Stimulated activated naive CD8-positive, alpha-beta T cell treated with anti-CD3 and anti-CD28 coated beads, Interleukin-15, amount 100 ng/mL, for 72 hours (primary cell): ENCODE results near the gene NKX2-3.

Source experiments
- ATAC-seq: fragments of 150-1000 bp; cut with Tn5 transposase; 2 replicates; pipeline ENCODE4 v1.10.0; 2021; ENCODE audit warnings: mild to moderate bottlenecking, moderate library complexity
- DNase-seq, 2 donors: peaks; one replicate each; pipeline ENCODE4 v3.0.0; 2021 to 2022
- H3K27ac Mint-ChIP-seq, 2 donors: one replicate each; pipeline ENCODE4 v1.8.0; 2022; ENCODE audit warnings: mild to moderate bottlenecking in 2 of 2, mixed read lengths in 2 of 2, moderate library complexity in 2 of 2
- H3K27me3 Mint-ChIP-seq: one replicate; pipeline ENCODE4 v1.8.0; 2022; ENCODE audit warnings: mixed read lengths
- H3K4me1 Mint-ChIP-seq: one replicate; pipeline ENCODE4 v1.8.0; 2022; ENCODE audit warnings: mild to moderate bottlenecking, mixed read lengths
- H3K4me3 Mint-ChIP-seq, 2 donors: one replicate each; pipeline ENCODE4 v1.8.0; 2022; ENCODE audit warnings: mild to moderate bottlenecking in 2 of 2, mixed read lengths in 2 of 2, moderate library complexity in 1 of 2
- H3K9me3 Mint-ChIP-seq, 2 donors: one replicate each; pipeline ENCODE4 v1.8.0; 2022; ENCODE audit warnings: mixed read lengths in 2 of 2

NKX2-3 gene

DNA sequence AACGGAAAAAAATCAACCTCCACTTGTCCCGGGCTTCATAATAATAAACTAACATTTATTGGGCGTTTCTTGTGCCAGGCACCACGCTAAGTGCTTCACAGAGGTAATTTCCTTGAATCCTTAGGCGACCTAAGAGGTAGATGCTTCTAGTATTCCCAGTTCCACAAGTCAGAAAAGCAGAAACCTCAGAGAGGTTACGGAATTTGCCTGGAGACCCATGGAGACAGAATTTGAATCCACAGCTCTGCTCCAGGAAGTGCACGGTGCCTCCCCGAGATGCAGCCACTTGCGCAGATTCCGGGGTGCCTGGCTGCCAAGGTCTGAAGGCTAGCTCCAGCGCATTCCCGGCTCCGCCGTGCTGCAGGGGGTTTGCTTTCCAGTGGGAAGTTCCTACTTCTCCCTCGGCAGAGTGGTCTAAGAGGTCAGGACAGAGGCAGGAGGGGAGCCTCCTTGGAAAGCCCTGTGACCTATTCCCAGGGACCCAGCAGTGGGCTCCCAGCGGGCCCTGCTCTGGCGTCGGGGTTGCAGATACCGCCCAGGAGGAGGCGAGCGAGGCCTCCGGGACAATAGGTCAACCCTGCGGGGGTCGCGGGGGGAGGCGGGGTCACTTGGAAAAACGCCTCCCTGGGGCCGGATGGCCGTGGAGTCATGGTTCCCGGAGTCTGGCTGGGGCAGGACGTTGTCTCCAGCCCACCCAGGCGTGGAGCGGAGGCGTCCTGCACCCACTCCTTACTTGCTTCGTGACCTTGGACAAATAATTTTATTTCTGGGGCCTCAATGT, 10.1 kb upstream of the NKX2-3 start:
- ATAC-seq, result no peak
- Mint-ChIP-seq H3K9me3 (no peaks in the 10 kb centered on the region), H3K4me1 (peaks cover 19% of the 10 kb centered on the region), H3K27ac (no peak overlapping the region), H3K27me3 (peaks cover 87% of the 10 kb centered on the region), H3K4me3 (peak overlapping the region; percentile 75 to 86)
- DNase-seq, result no peak

DNA sequence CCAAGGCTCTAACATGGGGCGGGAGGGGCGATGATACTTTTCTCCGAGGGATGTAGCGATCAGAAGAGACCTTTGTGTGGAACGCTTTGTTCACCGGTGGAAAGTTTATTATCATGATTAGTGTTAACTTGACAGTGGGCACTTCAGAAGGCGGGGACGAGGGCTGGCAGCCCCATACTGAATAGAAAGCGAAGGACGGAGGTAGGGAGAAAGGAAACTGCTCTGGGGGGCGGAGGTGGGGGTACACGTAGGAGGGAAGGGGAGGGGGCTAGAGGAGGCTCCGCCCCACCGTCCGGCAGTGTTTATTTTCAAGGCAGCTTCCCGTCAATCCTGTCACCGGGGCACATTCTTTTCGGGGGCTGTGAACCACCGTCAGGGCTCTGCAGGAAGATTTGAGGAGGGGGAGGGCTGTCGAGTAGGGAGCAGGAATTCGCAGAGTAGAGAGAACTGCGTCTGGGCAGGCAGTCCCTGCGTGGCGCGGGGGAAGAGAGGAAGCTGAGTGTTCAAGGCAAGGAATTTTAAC, 9.4 kb upstream of the NKX2-3 start:
- H3K9me3 Mint-ChIP-seq, result no peaks in the 10 kb centered on the region
- DNase-seq (no peak), ATAC-seq (no peak)
- peak overlapping the region in 1 of 2 donors; percentile 55 for H3K27ac Mint-ChIP-seq
- H3K4me1 Mint-ChIP-seq, result peaks cover 25% of the 10 kb centered on the region
- H3K4me3 Mint-ChIP-seq, result peak overlapping the region; percentile 75 to 86
- H3K27me3 Mint-ChIP-seq, result peaks cover 94% of the 10 kb centered on the region

DNA sequence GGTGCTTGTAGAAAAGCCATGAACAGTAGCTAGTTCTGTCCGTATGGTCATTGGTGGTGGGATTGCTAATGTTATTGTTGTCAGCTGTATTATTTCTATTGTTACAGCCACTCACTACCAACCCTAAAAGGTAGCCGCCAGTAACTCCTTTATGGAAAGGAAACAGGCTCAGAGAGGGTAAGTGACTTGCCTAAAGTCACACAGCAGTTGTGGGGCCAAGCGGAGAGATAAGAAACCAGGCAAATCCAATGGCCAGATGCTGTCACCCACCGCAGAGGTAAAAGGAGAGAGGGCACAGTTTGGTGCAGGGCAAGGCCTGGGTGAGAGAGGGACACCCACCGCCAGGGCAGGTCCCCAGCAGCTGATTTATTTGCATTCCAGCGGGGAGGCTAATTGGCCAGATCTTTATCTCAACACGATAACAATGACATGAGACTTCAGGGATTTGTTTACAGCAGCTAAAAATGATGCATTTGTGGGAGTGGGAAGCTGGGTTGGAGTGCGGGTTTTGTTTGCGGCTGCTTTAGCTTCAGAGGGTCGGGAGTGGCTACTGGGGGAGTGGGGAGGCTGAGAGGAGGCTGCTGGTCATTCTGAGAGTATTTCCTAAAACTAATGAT, 8.6 kb upstream of the NKX2-3 start:
- ATAC-seq, result no peak
- H3K27me3 Mint-ChIP-seq, result peaks cover 99% of the 10 kb centered on the region
- H3K4me1 Mint-ChIP-seq, result peaks cover 31% of the 10 kb centered on the region
- H3K27ac Mint-ChIP-seq, result no peak overlapping the region
- DNase-seq, result no peak
- H3K4me3 Mint-ChIP-seq, result no peak overlapping the region
- H3K9me3 Mint-ChIP-seq, result no peaks in the 10 kb centered on the region

DNA sequence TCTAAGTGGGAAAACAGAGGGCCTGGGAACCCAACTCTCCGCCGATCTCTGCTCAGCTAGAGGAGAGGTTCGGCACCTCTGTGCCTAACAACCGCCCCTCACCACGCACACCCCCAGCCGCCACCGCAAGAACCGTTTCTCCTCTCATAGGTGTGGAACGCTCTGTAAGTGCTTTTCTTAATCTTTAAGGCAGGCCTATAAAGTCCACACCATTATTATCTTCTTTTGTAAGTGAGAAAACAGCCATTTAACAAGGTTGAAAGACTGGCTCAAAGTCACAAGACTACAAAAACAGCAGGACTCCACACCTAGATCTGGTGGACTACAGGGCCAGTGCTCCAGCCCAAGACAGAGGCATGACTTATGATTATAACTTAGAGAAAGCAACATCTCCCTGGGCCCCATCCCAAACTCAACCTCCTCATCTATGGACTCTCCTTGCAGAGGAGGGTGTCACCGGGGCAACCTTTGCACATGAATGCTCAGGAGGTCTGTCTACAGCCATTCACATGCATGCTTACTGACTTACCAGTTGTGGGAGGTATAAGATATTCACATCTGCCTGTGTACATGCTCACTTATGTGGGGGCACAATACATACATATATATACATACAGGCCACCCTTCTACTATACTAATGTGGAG, 7.9 kb upstream of the NKX2-3 start:
- Mint-ChIP-seq H3K9me3 (no peaks in the 10 kb centered on the region), H3K27me3 (peaks cover 99% of the 10 kb centered on the region), H3K4me3 (no peak overlapping the region), H3K4me1 (peaks cover 36% of the 10 kb centered on the region), H3K27ac (no peak overlapping the region)
- ATAC-seq, result no peak
- no peak for DNase-seq

DNA sequence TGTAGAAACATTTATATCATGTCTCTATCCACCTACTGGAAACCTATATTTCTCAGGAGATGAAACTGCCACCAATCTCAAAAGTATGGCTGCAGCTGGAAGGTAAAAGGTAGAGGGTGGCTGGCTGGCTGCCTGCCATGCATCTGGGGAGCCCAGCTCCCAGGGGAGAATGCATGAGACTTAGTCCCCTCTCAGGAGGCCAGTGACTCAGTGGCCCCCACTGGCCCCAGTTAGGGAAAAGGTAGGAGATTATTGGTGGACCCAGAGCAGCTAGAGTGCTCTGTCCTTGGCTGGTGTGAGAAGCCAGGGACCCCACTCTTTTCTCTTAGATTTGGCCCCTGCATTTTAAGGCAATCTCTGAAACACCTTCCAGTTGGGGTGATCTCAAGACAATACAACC, 6.8 kb upstream of the NKX2-3 start:
- no peaks in the 10 kb centered on the region for H3K9me3 Mint-ChIP-seq
- H3K4me1 Mint-ChIP-seq, result peaks cover 37% of the 10 kb centered on the region
- H3K27ac Mint-ChIP-seq, result no peak overlapping the region
- peaks cover 99% of the 10 kb centered on the region for H3K27me3 Mint-ChIP-seq
- H3K4me3 Mint-ChIP-seq, result no peak overlapping the region
- ATAC-seq, result no peak
- no peak for DNase-seq

DNA sequence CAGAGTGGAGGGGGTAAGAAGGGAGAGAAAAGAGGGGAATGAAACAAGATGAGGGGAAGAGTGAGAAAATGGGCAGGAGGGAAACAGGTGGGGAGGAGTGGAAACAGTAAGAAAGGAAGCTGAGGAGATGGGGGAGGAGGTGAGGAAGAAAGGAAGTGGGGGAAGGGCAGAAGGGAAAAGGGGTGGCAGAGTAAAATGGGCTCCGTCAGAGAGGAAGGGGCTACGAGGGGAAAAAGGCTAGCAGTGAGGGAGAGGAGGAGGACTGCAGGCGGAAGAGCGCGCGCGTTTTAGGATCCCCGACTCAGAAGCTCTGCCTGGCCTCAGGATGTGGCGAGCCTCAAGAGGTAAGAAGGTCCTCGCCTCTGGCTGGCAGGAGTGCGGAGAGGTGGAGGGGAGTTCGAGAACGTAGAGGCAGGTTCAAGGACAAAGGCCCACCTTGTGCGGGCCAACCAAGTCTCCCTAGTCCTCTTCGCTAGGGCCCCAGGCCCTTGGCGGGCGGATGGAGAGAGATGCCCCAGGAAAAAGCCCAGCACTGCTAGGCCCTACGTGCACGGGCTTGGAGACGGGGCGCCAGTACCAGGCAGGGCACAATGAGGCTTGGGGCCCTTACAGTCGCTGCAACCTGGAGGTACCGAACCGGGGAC, 5.8 kb upstream of the NKX2-3 start:
- H3K27ac Mint-ChIP-seq, result no peak overlapping the region
- no peak overlapping the region for H3K4me3 Mint-ChIP-seq
- ATAC-seq, result peak; percentile 10
- no peaks in the 10 kb centered on the region for H3K9me3 Mint-ChIP-seq
- H3K27me3 Mint-ChIP-seq, result peaks cover 99% of the 10 kb centered on the region
- H3K4me1 Mint-ChIP-seq, result peaks cover 44% of the 10 kb centered on the region
- no peak for DNase-seq

DNA sequence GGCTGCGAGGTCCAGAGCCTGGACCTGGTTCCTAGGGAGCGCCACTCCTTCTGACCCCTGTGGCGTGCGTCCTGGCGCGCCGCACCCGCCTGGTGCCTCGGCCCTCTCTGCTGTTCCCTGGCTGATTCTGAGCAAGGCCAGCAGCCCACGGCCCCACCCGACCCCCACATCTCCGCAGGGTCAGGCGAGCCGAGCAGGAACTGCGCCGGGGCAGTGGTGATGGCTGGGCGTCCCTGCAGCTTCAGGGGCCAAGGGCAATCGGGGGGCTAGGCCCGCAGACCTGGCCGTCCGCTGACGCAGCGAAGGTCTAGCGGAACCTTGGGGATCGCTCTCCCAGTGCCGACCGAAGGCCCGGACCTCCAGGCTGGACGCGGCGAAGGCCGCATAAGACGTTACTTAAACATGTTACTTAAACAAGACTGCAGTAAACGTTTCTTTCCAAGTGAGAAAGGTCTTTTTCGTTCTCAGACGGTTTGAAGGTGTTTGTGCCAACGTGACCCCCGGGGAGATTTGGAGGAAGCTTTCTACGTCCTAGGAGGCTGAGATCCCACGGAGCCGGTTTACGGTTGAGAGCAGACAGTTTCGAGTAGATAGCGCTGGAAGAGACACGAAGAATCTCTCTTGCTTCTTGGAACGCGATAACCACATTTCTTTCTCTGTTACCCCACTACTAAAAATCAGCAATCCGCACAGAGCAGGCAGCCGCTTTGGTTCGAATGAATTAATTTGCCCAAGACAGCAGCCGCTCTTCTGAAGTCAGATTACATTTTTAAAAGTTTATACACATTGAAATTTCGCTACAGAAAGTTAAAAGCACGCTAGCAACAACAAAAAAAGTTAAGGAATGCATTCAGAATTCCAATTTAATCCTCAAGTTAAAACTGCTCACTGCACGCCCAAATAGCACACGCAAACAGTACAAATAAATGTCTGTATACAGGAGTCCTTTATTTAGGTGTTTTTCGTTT, 4.9 kb upstream of the NKX2-3 start:
- peaks cover 52% of the 10 kb centered on the region for H3K4me1 Mint-ChIP-seq
- no peaks in the 10 kb centered on the region for H3K9me3 Mint-ChIP-seq
- H3K4me3 Mint-ChIP-seq, result no peak overlapping the region
- DNase-seq (no peak), ATAC-seq (peak; percentile 15)
- H3K27ac Mint-ChIP-seq, result no peak overlapping the region
- H3K27me3 Mint-ChIP-seq, result peaks cover 99% of the 10 kb centered on the region

DNA sequence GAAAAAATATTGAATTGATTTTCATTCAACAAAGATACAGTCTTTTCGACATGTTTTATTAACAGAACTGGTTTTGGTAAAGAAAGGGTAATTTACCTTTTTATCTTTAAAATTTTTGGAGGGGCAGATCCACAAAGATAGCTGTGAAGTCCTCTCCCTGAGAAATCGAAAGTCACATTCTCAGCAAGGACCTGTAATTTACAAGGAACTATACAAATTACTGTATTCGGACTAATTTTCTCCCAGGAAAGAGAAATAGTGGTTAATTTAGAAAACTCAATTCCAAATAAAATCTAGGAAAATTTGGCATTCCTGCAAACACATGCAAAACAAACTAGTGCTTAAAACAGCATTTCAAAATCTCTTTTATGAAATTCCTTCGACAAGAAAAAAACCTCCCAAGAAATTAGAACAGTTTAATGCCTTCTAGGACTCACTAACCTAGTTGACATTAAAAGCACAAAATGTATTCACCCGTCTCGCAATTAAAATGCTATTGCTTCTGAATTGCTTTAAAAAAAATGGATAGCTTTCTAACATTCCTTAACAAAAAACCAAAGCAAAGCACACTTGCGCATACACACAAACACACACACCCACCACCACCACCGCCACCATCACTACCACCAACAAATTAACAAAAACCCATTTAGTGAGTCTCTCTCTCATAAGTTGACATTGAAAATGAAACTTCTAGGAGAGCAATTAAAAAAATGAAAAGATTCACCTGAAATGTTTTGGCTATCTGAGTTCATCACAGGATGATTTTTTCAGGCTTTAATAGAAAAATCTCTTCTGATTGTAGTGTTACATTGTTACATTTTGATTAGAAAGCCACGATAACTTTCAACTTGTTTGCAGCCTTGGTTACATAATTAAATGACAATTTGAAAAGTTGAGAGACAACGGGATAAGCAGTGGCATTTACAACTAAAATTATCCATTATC, 4.0 kb upstream of the NKX2-3 start:
- peaks cover 99% of the 10 kb centered on the region for H3K27me3 Mint-ChIP-seq
- ATAC-seq (no peak), DNase-seq (no peak)
- no peaks in the 10 kb centered on the region for H3K9me3 Mint-ChIP-seq
- peaks cover 53% of the 10 kb centered on the region for H3K4me1 Mint-ChIP-seq
- H3K27ac Mint-ChIP-seq, result no peak overlapping the region
- H3K4me3 Mint-ChIP-seq, result peak overlapping the region in 1 of 2 donors; percentile 35

DNA sequence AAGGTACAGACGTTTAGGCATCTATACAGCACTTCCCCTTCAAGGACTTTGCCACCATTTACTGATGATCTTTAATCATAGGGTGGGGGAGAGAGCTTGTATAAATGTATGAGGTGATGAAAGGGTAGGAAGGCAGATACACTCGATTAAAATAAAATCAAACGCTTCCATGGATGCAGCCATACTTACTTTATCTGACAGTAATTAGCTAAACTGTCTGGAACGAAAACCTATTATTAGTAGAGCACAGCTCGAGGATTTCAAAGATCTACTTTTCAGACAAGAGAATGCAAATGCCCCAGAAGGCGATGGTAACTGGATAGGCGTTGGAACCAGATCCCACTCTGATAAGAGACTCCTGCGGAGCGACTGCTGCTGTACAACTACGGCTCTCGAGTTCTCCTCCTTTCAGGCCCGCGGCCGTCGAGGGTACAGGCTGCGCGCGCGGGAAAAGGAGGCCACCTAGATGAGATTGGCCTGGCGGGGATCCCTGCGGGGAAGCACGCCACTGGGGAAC, 3.1 kb upstream of the NKX2-3 start:
- peak overlapping the region in 1 of 2 donors; percentile 41 for H3K4me3 Mint-ChIP-seq
- H3K4me1 Mint-ChIP-seq, result peaks cover 61% of the 10 kb centered on the region
- no peak for DNase-seq

DNA sequence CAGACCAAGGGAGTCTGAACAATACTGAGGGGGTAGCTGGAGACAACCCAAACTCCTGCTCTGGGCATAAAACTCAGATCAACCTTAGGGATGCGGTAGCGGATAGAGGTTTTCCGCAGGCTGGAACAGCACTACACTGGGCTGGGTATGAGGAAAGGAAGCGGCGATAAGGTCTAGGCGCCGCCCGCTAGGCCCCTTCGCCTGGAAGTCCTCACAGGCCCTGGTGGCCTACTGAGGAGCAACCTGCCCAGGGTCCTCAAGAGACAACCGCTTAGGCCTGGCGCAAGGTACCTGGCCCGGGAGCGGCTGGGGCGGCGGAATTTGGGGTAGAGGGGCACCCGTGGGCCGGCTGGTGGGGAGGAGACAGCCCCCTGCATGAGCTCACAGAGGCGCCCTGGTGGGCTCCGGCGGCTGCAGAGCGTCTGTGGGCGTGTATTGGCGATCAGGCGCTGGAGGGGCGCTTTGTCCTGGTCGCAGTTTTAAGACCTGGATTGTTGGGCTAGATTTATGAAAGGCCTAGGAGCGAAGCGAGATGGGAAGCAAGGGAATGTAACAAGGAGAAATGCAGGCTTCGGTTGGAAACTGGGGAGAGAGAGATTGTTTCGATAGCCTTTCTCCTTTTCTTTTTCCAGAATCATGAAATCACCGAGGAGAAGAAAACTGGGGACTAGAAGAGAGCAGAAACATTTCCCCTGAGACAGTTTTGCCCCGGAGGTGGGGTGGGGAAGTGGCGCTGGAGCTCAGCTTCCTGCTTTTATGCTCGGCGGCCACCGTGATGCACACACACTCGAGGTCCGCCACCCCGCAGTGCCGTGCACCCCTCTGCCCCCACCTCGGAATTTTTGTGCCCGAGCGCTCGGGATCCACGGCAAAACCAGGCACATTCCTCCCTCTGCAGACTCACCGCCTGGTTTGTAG, 2.4 kb upstream of the NKX2-3 start:
- peak overlapping the region; percentile 29 to 41 for H3K4me3 Mint-ChIP-seq
- ATAC-seq (no peak), DNase-seq (no peak)
- H3K27me3 Mint-ChIP-seq, result peaks cover 100% of the 10 kb centered on the region
- H3K4me1 Mint-ChIP-seq, result peaks cover 66% of the 10 kb centered on the region
- peak overlapping the region in 1 of 2 donors; percentile 68 for H3K27ac Mint-ChIP-seq
- no peaks in the 10 kb centered on the region for H3K9me3 Mint-ChIP-seq

More for the DNA sequence above, 3.1 kb upstream of the NKX2-3 start:
- peak overlapping the region in 1 of 2 donors; percentile 68 for H3K27ac Mint-ChIP-seq
- no peaks in the 10 kb centered on the region for H3K9me3 Mint-ChIP-seq
- no peak for ATAC-seq
- H3K27me3 Mint-ChIP-seq, result peaks cover 99% of the 10 kb centered on the region

DNA sequence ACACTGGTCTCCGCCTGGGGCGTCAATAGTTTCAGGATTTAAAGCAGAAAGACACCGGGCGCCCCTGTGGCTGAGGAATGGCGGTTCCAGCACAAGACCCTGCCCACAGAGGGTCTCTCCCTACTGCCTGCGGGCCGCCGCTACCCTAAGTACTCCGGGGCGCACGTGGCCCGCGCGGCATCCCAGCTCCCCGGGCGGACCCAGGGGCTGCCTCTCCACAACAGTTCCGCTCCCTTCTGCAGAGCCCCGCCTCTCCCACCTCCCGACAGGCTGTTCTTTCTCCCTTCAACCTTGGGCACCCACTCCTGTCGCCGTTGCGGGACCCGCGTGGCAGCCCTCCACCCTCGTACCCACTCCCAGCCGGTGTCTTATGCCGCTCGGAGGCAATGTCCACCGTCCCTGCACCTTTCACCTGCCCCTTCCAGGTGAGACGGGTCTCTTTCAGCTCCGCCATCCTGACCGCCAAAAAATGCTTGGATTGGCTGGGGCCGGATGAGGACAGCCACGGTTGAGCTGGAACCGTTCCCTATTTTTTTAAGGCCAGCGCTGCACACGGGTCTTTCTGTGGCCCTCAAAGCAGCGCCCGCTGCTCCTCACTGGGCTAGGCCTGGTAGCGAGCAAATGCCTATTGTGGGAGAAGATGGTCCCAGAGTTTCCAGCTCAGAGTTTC, 1.6 kb upstream of the NKX2-3 start:
- DNase-seq (no peak), ATAC-seq (no peak)
- H3K27me3 Mint-ChIP-seq, result peaks cover 100% of the 10 kb centered on the region
- H3K9me3 Mint-ChIP-seq, result no peaks in the 10 kb centered on the region
- peaks cover 74% of the 10 kb centered on the region for H3K4me1 Mint-ChIP-seq
- H3K4me3 Mint-ChIP-seq, result peak overlapping the region; percentile 41 to 47
- H3K27ac Mint-ChIP-seq, result no peak overlapping the region
